WTC11 (cell line): ENCODE results near the gene FDCSP. TPM values are rescaled to one million over a fixed set of nuclear protein-coding genes. Genes with fewer than 3 reads are reported as not detected.
A peak's percentile ranks its signal among the peaks of the same experiment; 100 is the strongest.

Experiments
- ATAC-seq: fragments of 200-7000 bp; cut with Tn5 transposase; 2 replicates; pipeline ENCODE4 v1.10.0; 2021; ENCODE audit warnings: mild to moderate bottlenecking, moderate library complexity
- CTCF ChIA-PET: fragments of 300-600 bp; sonication (Branson Sonifier 250); formaldehyde crosslinking; loops from one replicate; lab custom pipeline; 2021; ENCODE audit warnings: antibody characterized with exemption; lab: Charles Lee
- POLR2A ChIA-PET: fragments of 350-600 bp; sonication (Branson Sonifier 250); formaldehyde crosslinking; loops from one replicate; lab custom pipeline; 2021; ENCODE audit warnings: antibody characterized with exemption; lab: Charles Lee
- DNase-seq: peaks from one replicate; pipeline ENCODE4 v3.0.0; 2021; ENCODE audit warnings: low spot score
- H3K27ac Mint-ChIP-seq: 2 replicates; pipeline ENCODE4 v1.8.0; 2021; ENCODE audit warnings: mixed read lengths
- H3K27me3 Mint-ChIP-seq: 2 replicates; pipeline ENCODE4 v1.8.0; 2021; ENCODE audit warnings: low read depth, mild to moderate bottlenecking, moderate library complexity, mixed read lengths
- H3K36me3 Mint-ChIP-seq: 2 replicates; pipeline ENCODE4 v1.8.0; 2021; ENCODE audit warnings: mixed read lengths
- H3K4me1 Mint-ChIP-seq: 2 replicates; pipeline ENCODE4 v1.8.0; 2022; ENCODE audit warnings: mixed read lengths
- H3K4me3 Mint-ChIP-seq: 2 replicates; pipeline ENCODE4 v1.8.0; 2021; ENCODE audit warnings: mild to moderate bottlenecking, moderate library complexity, mixed read lengths
- H3K9me3 Mint-ChIP-seq: 2 replicates; pipeline ENCODE4 v1.8.0; 2021; ENCODE audit warnings: mixed read lengths
- GABPB1 ChIP-seq: sonication (generic); formaldehyde crosslinking; IDR thresholded peaks from 2 replicates; pipeline ENCODE4 v1.8.1; 2023; ENCODE audit warnings: mild to moderate bottlenecking, missing genetic modification reagents
- GRHL2 ChIP-seq: fragments of 250-450 bp; sonication (Bioruptor Pico); IDR thresholded peaks from 2 replicates; pipeline ENCODE4 v1.8.0; 2022; ENCODE audit warnings: mild to moderate bottlenecking, moderate library complexity; ENCODE audit not compliant: insufficient replicate concordance, severe bottlenecking
- HMGA2 ChIP-seq: fragments of 250-450 bp; sonication (Bioruptor Pico); IDR thresholded peaks from 2 replicates; pipeline ENCODE4 v1.4.0; 2021; ENCODE audit warnings: mild to moderate bottlenecking, moderate library complexity
- JUN ChIP-seq: sonication (generic); formaldehyde crosslinking; IDR thresholded peaks from 2 replicates; pipeline ENCODE4 v1.8.0; 2023; ENCODE audit warnings: mild to moderate bottlenecking, missing genetic modification reagents
- NFYB ChIP-seq: sonication (generic); formaldehyde crosslinking; conservative IDR thresholded peaks from 2 replicates; pipeline ENCODE4 v1.8.0; 2022; ENCODE audit warnings: low read depth, missing genetic modification reagents
- NR2C2 ChIP-seq: sonication (generic); formaldehyde crosslinking; IDR thresholded peaks from 2 replicates; pipeline ENCODE4 v1.8.0; 2022; ENCODE audit warnings: mild to moderate bottlenecking, missing genetic modification reagents
- PRRX2 ChIP-seq: fragments of 250-450 bp; sonication (Bioruptor Pico); IDR thresholded peaks from 2 replicates; pipeline ENCODE4 v1.8.0; 2021; ENCODE audit warnings: mild to moderate bottlenecking
- SOX15 ChIP-seq: fragments of 250-450 bp; sonication (Bioruptor Pico); IDR thresholded peaks from 2 replicates; pipeline ENCODE4 v1.9.0; 2021; ENCODE audit warnings: mild to moderate bottlenecking
- TP53 ChIP-seq: sonication (generic); formaldehyde crosslinking; IDR thresholded peaks from 2 replicates; pipeline ENCODE4 v1.8.1; 2023; ENCODE audit warnings: mild to moderate bottlenecking, missing genetic modification reagents
- ZNF121 ChIP-seq: sonication (generic); formaldehyde crosslinking; IDR thresholded peaks from 2 replicates; pipeline ENCODE4 v1.8.0; 2023; ENCODE audit warnings: missing genetic modification reagents
- ZNF138 ChIP-seq: sonication (generic); formaldehyde crosslinking; conservative IDR thresholded peaks from 2 replicates; pipeline ENCODE4 v1.8.1; 2022; ENCODE audit warnings: mild to moderate bottlenecking, moderate library complexity, missing genetic modification reagents
- ZNF317 ChIP-seq: sonication (generic); formaldehyde crosslinking; IDR thresholded peaks from 2 replicates; pipeline ENCODE4 v1.8.1; 2023; ENCODE audit warnings: low read depth, mild to moderate bottlenecking, moderate library complexity, missing genetic modification reagents, borderline replicate concordance
- ZNF423 ChIP-seq: fragments of 250-450 bp; sonication (Bioruptor Pico); IDR thresholded peaks from 2 replicates; pipeline ENCODE4 v2.1.2; 2022; ENCODE audit warnings: mild to moderate bottlenecking, moderate library complexity
- total RNA-seq: library from RNA; stranded (reverse); gene quantifications from 3 replicates; pipeline ENCODE4 v1.2.3, GENCODE V29; 2021
- TF ChIP-seq, protein P1 (sequence below): fragments of 200-600 bp; IDR thresholded peaks from 2 replicates; pipeline ENCODE4 v1.8.0; 2022; ENCODE audit warnings: antibody characterized with exemption
- TF ChIP-seq, protein P2 (sequence below): sonication (generic); formaldehyde crosslinking; IDR thresholded peaks from 2 replicates; pipeline ENCODE4 v1.8.0; 2022; ENCODE audit warnings: missing genetic modification reagents
- TF ChIP-seq, protein P3 (sequence below): sonication (generic); formaldehyde crosslinking; conservative IDR thresholded peaks from 2 replicates; pipeline ENCODE4 v1.8.1; 2023; ENCODE audit warnings: mild to moderate bottlenecking, low read depth, missing genetic modification reagents, moderate library complexity
- TF ChIP-seq, protein P4 (sequence below): fragments of 250-450 bp; sonication (Bioruptor Pico); conservative IDR thresholded peaks from 2 replicates; pipeline ENCODE4 v1.9.0; 2021; ENCODE audit warnings: mild to moderate bottlenecking
- TF ChIP-seq, protein P5 (sequence below): sonication (generic); formaldehyde crosslinking; IDR thresholded peaks from 2 replicates; pipeline ENCODE4 v1.8.1; 2022; ENCODE audit warnings: low read depth, missing genetic modification reagents, borderline replicate concordance

The FDCSP gene
- total RNA-seq, 1 experiment from 2014 or later: not detected

DNA sequence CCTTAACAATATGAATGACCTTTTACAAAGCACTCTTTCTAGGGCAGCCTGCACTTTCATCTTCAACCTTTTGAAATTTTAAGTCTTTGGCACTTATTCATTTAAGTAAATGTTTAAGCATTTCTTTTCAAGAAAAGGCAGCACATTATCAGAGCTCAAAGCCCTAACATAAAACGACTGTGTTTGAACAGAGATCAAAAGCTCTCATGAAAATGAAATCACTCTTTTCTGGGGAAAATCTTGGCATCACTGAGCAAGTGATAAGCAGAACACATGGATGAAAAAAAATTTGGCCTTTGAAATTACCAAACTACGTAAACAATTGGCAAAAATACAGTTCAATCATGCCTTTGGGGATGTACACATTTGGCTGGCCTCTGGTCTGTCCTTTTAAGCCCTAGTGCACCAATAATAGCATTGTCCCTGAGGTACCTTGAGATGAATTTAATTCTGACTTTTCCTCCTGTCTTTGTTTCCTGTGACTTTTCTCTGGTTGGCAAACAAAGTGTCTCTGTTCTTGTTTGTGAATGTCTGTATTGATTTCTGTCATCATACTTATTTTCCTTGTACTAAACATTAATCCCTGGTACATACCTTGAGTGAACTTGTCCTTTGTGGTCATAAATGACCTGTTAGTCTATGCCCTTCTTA lies 43.3 kb upstream of the FDCSP start:
- H3K27me3 Mint-ChIP-seq: no peaks in the 10 kb centered on the region; the same call in 1 of the 2 replicates
- H3K4me1 Mint-ChIP-seq: 0 out of 2 replicates have a peak, but pooled peaks cover 2% of the 10 kb centered on the region
- no peak overlapping the region for H3K27ac Mint-ChIP-seq
- H3K36me3 Mint-ChIP-seq: no peaks in the 10 kb centered on the region
- DNase-seq (no peak), ATAC-seq (no peak)
- no peak for TF ChIP-seq ZNF423
- TF ChIP-seq GABPB1 (CRISPR knock-in tag): peak; percentile 25; the same call in 1 of the 2 replicates
- CTCF ChIA-PET: interaction anchor here (0.5 to 2.1 kb wide), 11 partner anchors 9 to 376 kb away, joined by 3 to 21 read pairs (median 4); no protein-coding TSS in a partner anchor
- no peak overlapping the region for H3K4me3 Mint-ChIP-seq
- no peaks in the 10 kb centered on the region for H3K9me3 Mint-ChIP-seq
- POLR2A ChIA-PET: no interaction called here

DNA sequence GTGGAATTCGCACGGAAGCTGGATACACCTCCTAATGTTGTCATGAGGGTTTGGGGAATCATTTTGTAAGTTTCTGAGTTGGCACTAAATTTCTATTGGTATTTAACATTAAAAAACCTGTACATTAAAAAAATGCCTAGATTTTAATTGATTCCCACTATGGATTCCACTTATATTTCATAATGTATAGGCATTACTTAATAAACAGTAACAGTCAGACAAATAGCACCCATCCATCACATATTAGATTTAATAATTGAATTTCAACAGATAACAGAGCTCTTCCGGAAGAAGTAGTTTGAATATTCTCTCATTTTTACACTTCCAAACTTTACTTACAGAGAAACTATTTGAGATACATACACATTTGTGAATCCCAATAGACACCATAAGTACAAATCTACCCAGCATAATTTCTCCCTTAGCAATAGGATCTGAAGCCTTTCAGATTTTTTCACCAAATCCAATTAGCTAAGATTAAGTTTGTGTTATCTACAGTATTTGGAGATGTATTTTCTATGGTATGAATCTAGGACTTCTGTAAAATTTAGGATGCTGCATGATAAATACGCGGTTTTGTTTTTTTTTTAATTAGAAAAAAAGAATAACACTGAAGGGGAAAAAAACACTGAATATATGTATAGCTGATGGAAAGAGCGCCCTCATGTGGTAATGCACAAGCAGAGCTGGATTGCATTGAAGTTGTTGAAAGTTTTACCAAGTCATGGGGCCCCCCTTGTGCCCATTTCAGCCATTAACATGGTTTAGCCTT lies 42.6 kb upstream of the FDCSP start:
- POLR2A ChIA-PET: interaction anchor here (0.6 kb wide), 1 partner anchor 172 kb away, joined by 3 read pairs; no protein-coding TSS in a partner anchor
- TF ChIP-seq TP53 (CRISPR knock-in tag) (no peak), NFYB (CRISPR knock-in tag) (no peak)
- TF ChIP-seq, protein P1, sequence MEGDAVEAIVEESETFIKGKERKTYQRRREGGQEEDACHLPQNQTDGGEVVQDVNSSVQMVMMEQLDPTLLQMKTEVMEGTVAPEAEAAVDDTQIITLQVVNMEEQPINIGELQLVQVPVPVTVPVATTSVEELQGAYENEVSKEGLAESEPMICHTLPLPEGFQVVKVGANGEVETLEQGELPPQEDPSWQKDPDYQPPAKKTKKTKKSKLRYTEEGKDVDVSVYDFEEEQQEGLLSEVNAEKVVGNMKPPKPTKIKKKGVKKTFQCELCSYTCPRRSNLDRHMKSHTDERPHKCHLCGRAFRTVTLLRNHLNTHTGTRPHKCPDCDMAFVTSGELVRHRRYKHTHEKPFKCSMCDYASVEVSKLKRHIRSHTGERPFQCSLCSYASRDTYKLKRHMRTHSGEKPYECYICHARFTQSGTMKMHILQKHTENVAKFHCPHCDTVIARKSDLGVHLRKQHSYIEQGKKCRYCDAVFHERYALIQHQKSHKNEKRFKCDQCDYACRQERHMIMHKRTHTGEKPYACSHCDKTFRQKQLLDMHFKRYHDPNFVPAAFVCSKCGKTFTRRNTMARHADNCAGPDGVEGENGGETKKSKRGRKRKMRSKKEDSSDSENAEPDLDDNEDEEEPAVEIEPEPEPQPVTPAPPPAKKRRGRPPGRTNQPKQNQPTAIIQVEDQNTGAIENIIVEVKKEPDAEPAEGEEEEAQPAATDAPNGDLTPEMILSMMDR: peak; percentile 61
- TF ChIP-seq, protein P2, sequence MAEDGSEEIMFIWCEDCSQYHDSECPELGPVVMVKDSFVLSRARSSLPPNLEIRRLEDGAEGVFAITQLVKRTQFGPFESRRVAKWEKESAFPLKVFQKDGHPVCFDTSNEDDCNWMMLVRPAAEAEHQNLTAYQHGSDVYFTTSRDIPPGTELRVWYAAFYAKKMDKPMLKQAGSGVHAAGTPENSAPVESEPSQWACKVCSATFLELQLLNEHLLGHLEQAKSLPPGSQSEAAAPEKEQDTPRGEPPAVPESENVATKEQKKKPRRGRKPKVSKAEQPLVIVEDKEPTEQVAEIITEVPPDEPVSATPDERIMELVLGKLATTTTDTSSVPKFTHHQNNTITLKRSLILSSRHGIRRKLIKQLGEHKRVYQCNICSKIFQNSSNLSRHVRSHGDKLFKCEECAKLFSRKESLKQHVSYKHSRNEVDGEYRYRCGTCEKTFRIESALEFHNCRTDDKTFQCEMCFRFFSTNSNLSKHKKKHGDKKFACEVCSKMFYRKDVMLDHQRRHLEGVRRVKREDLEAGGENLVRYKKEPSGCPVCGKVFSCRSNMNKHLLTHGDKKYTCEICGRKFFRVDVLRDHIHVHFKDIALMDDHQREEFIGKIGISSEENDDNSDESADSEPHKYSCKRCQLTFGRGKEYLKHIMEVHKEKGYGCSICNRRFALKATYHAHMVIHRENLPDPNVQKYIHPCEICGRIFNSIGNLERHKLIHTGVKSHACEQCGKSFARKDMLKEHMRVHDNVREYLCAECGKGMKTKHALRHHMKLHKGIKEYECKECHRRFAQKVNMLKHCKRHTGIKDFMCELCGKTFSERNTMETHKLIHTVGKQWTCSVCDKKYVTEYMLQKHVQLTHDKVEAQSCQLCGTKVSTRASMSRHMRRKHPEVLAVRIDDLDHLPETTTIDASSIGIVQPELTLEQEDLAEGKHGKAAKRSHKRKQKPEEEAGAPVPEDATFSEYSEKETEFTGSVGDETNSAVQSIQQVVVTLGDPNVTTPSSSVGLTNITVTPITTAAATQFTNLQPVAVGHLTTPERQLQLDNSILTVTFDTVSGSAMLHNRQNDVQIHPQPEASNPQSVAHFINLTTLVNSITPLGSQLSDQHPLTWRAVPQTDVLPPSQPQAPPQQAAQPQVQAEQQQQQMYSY (CRISPR knock-in tag): no peak
- TF ChIP-seq, all 79 proteins: peak for 1
- CTCF ChIA-PET: interaction anchor here (0.6 to 2.1 kb wide), 18 partner anchors 9 to 376 kb away, joined by 3 to 21 read pairs (median 3); no protein-coding TSS in a partner anchor
- no peaks in the 10 kb centered on the region; the same call in 1 of the 2 replicates for H3K27me3 Mint-ChIP-seq
- H3K27ac Mint-ChIP-seq: no peak overlapping the region
- no peak overlapping the region for H3K4me3 Mint-ChIP-seq
- 0 out of 2 replicates have a peak, but pooled peaks cover under 1% of the 10 kb centered on the region for H3K4me1 Mint-ChIP-seq
- no peaks in the 10 kb centered on the region for H3K9me3 Mint-ChIP-seq
- ATAC-seq (peak; percentile 91), DNase-seq (peak; percentile 35)
- H3K36me3 Mint-ChIP-seq: no peaks in the 10 kb centered on the region

DNA sequence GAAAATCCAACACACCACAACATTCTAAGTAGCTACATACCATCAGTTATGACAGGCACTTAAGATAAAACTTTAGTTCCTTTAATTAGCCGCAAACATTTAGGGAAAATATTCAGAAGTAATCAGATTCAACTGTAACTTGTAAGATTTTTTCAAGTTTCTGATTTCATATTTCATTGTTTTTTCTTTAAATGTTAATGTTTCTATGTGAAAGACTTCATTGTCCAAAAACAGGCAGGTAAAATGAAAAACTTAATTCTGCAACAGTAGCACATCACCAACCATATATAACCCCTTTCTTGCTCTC lies 42.0 kb upstream of the FDCSP start:
- POLR2A ChIA-PET: interaction anchor here (0.6 kb wide), 1 partner anchor 172 kb away, joined by 3 read pairs; no protein-coding TSS in a partner anchor
- CTCF ChIA-PET: interaction anchor here (0.6 to 2.1 kb wide), 14 partner anchors 9 to 375 kb away, joined by 3 to 21 read pairs (median 4); no protein-coding TSS in a partner anchor
- ATAC-seq (no peak), DNase-seq (no peak)
- Mint-ChIP-seq H3K27me3 (no peaks in the 10 kb centered on the region; the same call in 1 of the 2 replicates), H3K9me3 (no peaks in the 10 kb centered on the region), H3K36me3 (no peaks in the 10 kb centered on the region), H3K4me3 (no peak overlapping the region), H3K27ac (no peak overlapping the region), H3K4me1 (no peaks in the 10 kb centered on the region)
- TF ChIP-seq NR2C2 (CRISPR knock-in tag) (no peak), GABPB1 (CRISPR knock-in tag) (no peak), ZNF138 (no peak), ZNF121 (CRISPR knock-in tag) (no peak), ZNF317 (CRISPR knock-in tag) (no peak), JUN (CRISPR knock-in tag) (no peak), SOX15 (CRISPR knock-in tag) (no peak), PRRX2 (CRISPR knock-in tag) (no peak), GRHL2 (CRISPR knock-in tag) (no peak), HMGA2 (CRISPR knock-in tag) (no peak)
- TF ChIP-seq, protein P3, sequence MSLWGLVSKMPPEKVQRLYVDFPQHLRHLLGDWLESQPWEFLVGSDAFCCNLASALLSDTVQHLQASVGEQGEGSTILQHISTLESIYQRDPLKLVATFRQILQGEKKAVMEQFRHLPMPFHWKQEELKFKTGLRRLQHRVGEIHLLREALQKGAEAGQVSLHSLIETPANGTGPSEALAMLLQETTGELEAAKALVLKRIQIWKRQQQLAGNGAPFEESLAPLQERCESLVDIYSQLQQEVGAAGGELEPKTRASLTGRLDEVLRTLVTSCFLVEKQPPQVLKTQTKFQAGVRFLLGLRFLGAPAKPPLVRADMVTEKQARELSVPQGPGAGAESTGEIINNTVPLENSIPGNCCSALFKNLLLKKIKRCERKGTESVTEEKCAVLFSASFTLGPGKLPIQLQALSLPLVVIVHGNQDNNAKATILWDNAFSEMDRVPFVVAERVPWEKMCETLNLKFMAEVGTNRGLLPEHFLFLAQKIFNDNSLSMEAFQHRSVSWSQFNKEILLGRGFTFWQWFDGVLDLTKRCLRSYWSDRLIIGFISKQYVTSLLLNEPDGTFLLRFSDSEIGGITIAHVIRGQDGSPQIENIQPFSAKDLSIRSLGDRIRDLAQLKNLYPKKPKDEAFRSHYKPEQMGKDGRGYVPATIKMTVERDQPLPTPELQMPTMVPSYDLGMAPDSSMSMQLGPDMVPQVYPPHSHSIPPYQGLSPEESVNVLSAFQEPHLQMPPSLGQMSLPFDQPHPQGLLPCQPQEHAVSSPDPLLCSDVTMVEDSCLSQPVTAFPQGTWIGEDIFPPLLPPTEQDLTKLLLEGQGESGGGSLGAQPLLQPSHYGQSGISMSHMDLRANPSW (CRISPR knock-in tag): no peak
- TF ChIP-seq, protein P4, sequence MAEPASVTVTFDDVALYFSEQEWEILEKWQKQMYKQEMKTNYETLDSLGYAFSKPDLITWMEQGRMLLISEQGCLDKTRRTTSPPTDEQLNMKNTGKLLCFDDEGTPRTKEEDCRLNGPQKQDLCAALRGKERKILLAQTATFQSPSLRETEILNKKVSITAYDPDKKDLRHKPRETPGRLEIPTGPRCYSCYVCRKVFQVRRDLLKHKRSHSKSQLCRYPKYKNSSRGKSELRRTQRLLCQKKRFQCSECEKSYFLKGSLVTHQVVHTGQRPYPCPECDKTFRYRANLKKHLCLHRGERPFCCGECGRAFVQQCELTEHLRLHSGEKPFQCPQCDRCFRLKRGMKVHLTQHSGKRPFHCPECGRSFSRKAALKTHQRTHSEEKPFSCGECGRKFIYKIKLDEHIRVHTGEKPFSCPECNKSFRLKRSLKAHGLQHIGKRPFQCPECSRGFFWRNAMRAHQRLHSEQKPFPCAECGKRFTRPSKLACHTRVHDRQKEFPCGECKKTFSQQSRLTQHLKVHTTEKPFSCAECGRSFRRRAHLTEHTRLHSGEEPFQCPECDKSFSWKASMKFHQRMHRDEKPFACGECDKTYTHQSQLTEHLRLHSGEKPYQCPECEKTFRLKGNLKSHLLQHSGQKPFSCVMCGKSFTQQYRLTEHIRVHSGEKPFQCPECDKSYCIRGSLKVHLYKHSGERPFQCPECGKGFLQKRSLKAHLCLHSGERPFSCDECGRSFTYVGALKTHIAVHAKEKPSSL (CRISPR knock-in tag): no peak
- TF ChIP-seq, protein P5, sequence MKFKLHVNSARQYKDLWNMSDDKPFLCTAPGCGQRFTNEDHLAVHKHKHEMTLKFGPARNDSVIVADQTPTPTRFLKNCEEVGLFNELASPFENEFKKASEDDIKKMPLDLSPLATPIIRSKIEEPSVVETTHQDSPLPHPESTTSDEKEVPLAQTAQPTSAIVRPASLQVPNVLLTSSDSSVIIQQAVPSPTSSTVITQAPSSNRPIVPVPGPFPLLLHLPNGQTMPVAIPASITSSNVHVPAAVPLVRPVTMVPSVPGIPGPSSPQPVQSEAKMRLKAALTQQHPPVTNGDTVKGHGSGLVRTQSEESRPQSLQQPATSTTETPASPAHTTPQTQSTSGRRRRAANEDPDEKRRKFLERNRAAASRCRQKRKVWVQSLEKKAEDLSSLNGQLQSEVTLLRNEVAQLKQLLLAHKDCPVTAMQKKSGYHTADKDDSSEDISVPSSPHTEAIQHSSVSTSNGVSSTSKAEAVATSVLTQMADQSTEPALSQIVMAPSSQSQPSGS (CRISPR knock-in tag): no peak
